K562 treated with DMSO at 1 percent for 48 hours (cell line): ENCODE data around the gene CD200R1. TPM values are rescaled to one million over a fixed set of nuclear protein-coding genes. Genes with fewer than 3 reads are reported as not detected.

ENCODE experiments used
- total RNA-seq: library from RNA; unstranded; fragments of 300-600 nt; gene quantifications from 2 replicates; pipeline ENCODE4 v1.2.3, GENCODE V29; 2022; ENCODE audit warnings: low replicate concordance; ENCODE audit errors: extremely low read depth

The CD200R1 gene, protein sequence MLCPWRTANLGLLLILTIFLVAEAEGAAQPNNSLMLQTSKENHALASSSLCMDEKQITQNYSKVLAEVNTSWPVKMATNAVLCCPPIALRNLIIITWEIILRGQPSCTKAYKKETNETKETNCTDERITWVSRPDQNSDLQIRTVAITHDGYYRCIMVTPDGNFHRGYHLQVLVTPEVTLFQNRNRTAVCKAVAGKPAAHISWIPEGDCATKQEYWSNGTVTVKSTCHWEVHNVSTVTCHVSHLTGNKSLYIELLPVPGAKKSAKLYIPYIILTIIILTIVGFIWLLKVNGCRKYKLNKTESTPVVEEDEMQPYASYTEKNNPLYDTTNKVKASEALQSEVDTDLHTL
- total RNA-seq = not detected in 2 replicates

DNA sequence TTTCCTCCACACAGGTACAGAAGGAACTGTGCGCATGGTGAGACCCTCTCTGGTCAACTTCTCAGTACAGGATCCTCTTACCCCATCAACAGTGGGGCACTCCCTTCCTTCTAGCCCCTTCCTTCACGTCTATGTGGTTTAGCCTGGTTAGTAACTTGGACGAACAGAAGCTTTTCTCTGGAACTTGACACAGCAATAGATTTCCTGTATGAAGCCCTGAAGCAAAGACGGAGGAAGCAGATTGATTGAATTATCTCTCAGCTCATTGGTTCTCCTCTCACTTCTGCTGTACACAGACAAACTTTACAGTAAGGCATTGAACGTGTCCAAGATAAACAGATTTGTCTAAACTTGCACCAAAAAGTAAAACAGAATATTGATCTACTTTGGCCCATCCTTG is at the start of gene CD200R1:
Gene CD200R1 (minus strand): TSS at position 210 of the 400 bp plus-strand sequence. CDS start 246 bp downstream, outside the sequence.

GRCh38 chr3:112990672-112991602 is 16.0 kb upstream of the CD200R1 start, which contains the start of gene GTPBP8:
Gene GTPBP8, plus strand, starts transcription at chr3:112990984. Its CDS starts 16 bp downstream, at chr3:112991000.

Other genes starting within 250 kb of the CD200R1 start
- not detected in 2 replicates for gene CD200R1L, start 128.2 kb downstream of the CD200R1 start, total RNA-seq
- not detected in 2 replicates for gene GTPBP8, start 15.9 kb upstream of the CD200R1 start, total RNA-seq
- not detected in 2 replicates for gene BOC, start 236.5 kb upstream of the CD200R1 start, total RNA-seq